ENCODE measurements around the gene ONECUT1.

The ONECUT1 gene

GRCh38 chr15:52731732-52732470, 58.2 kb downstream of the ONECUT1 start:
- DNase-seq (ENCODE audit: low read depth), result no peak

DNA sequence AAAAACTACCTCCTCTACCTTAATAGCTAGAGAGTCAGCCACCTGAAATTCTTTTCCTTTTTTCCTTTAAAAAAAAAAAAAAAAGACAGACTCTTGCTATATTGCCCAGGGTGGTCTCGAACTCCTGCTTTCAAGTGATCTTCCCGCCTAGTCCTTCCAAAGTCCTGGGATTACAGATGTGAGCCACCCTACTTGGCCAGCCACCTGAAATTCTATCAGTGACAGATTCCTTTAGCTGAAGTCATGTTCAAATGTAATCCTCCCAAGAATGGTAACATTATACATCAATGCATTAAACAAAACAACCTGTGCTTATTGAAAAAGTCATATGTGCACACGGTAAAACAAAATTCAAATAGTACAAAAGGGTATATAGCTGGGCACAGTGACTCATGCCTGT, 59.1 kb downstream of the ONECUT1 start:
- no peak for DNase-seq (ENCODE audit: low read depth)

- no peak for DNase-seq (ENCODE audit: low read depth)
Observed at GRCh38 chr15:52730594-52730993, 59.5 kb downstream of the ONECUT1 start.

DNA sequence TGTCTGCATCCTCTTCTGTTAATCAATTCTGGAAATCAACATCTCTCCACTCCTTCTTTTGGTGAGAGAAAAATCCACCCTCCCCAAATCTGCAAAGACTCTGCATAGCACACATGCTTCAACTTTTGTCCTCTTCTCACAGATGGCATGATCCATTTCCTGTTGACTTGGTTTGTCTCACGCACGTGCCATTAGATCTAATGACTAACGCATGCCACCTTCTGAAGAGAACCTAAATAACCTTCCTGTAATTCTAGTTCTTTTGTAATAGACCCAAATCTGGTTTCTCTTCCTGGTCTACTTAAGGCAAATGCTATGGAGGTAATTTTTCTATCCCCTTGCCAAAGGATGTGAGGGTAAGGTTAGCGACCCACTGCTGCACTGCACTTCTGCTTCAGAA, 60.0 kb downstream of the ONECUT1 start:
- DNase-seq (ENCODE audit: low read depth), result no peak

DNA sequence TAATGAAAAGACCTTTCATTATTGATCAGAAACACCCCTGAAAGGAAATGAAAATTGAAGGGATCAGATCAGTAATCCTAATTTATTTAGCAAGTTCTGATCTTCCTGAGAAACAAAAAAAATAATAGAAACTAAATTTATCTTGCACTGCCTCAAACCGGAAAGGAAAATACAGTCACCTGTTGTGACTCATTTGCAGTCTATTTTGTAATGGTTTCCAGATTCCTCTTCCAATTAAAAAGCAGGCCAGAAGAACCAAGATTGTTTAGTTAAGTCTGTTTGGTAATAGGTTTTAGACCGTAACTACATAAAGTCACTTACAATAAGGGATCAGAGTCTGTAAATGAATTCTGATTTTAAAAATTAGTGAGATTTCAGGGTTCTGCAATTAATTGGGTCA, 61.2 kb downstream of the ONECUT1 start:
- no peak for DNase-seq (ENCODE audit: low read depth)

DNA sequence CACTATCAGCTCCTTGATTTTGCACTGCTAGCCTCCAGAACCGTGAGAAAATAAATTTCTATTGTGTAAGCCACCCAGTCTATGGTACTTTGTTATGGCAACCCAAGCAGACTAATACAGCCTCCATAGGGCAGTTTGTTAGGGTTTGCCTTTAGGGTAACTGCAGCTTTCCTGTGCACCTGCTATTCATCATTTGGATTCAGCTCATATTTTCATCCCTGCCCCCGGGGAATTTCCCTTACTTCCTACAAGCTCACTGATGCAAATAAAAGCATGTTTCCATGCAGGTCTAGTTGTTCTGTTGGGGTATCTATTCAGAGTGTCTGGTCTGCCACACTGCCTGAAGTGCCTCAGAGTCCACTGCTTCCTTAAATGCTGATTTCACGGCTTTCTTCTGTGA, 62.3 kb downstream of the ONECUT1 start:
- no peak for DNase-seq (ENCODE audit: low read depth)

- no peak for DNase-seq (ENCODE audit: low read depth)
Observed at GRCh38 chr15:52726195-52726594, 63.9 kb downstream of the ONECUT1 start.

GRCh38 chr15:52718551-52718950, 71.6 kb downstream of the ONECUT1 start:
- no peak for DNase-seq (ENCODE audit: low read depth)

- no peak for DNase-seq (ENCODE audit: low read depth)
Observed at GRCh38 chr15:52717924-52718323, 72.2 kb downstream of the ONECUT1 start.

DNA sequence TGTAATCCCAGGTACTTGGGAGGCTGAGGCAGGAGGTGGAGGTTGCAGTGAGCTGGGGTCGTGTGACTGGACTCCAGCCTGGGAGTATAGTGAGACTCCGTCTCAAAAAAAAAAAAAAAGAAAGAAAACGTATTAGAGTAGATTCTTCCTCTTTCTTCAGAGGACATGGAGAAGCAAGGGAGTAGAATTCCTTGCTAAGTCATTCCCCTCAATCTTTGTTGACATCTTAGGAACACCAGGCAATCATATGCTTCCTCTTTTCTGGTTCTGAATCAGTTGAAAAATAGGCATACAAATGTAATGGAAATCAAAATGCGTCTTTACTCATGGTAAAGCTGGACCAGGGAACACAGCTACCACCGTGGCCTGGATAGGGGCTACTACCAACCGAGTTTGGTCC, 72.7 kb downstream of the ONECUT1 start:
- DNase-seq (ENCODE audit: low read depth), result no peak

DNA sequence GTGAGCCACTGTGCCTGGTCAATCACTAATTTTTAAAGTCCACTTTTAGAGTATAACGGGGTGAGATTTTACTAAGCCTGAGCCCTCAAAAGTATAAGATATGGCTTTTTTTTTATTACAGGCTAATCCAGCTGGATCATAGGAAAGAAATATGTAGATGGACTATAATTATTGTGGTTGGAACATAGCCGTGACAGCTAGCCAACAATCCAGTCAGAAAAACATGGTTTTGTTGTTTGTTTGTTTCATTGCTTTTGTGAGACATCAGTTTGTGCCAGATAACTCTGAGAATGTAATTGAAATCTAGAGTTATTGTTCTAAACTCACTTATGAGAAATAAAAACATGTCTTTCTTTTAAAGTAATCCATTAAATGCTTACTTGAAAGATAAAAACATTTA, 73.6 kb downstream of the ONECUT1 start:
- no peak for DNase-seq (ENCODE audit: low read depth)

GRCh38 chr15:52715411-52715810, 74.7 kb downstream of the ONECUT1 start:
- no peak for DNase-seq (ENCODE audit: low read depth)

- no peak for DNase-seq (ENCODE audit: low read depth)
Observed at GRCh38 chr15:52714968-52715367, 75.2 kb downstream of the ONECUT1 start.

GRCh38 chr15:52710708-52711389, 79.3 kb downstream of the ONECUT1 start:
- no peak for DNase-seq (ENCODE audit: low read depth)

DNA sequence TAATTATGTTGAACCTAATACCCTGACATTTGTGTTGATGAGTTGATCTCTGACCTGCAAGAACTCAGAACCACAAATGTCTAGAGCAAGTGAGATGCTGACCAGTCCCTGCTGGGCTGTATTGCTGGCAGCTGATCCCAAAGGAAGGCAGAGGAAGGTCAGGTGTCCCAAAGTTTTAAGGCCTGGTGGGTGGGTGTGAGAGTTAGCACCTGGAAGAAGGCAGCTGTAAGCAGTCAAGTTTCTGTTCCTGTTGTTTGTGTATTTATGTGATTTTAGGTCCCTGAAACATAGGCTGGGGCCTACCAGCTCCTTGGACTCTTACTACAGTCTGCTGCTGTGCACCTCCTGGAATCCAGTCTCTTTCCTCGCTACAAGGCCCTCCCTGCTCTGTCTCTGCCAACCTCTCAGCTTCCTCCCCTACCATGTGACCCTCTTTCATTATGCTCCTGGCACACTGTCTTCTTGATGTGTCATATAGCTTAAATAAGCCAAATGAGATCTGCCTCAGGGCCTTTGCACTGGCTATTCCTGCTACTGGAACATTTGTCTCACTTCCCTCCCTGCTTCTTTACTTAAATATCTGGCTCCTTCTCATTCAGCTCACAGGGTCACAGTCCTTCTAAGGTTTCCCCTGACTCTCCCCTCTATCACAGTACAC, 80.0 kb downstream of the ONECUT1 start:
- DNase-seq (ENCODE audit: low read depth), result no peak

DNA sequence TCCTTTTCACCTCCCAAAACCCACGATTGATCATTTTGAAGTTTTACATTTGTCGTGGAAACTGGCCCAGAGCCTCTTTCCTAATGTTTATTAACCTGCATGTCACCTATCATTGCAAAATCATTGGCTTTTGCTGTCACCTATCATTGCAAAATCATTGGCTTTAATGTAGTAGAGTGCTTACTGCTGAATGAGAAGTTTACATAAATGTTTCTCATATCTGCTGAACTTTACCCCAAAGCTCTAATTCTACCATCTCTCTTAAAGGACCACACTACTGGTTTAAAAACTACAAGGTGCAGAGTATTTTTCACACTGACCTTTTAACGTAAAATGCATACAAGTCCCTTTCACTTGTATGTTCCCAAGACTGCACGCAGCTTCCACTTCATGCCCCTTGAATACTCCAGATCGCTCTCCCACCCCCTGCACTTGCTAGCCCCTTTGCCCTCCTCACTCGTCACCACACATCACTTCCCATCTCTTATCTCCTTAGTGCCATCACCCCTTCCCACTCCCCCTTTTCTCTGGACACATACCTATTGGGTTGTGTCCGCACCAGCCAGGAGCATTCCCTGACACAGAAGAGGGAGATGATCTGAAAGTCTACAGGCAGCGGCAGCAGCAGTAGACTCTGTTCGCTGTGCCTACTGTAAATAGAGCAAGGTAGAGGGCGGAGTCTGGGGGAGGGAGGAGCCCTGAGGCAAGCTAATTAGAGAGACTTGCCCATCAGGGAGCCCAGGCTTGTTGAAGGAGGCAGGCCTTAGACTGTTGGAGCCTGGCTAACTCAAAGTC, 80.8 kb downstream of the ONECUT1 start:
- DNase-seq (ENCODE audit: low read depth), result no peak
